GM12878 (cell line): ENCODE measurements around the gene NOTCH4. TPM values are rescaled to one million over a fixed set of nuclear protein-coding genes. Genes with fewer than 3 reads are reported as not detected.

ENCODE experiments used
- BMI1 ChIP-seq: fragments of 450-650 bp; IDR thresholded peaks from 2 replicates; pipeline ENCODE4 v1.6.1; 2016; ENCODE audit warnings: mild to moderate bottlenecking, moderate library complexity, borderline replicate concordance
- BRCA1 ChIP-seq: IDR thresholded peaks from 2 replicates; pipeline ENCODE4 v1.6.1; 2011; ENCODE audit warnings: low read depth, low read length, improper control_type of control experiment
- HCFC1 ChIP-seq: fragments of 150-350 bp; IDR thresholded peaks from 2 replicates; pipeline ENCODE4 v1.6.1; 2014; ENCODE audit warnings: low read length
- IKZF2 ChIP-seq, 2 experiments: fragments of 450-650 bp; IDR thresholded peaks; 2 replicates each; pipeline ENCODE4 v1.6.1; 2017; ENCODE audit warnings: mild to moderate bottlenecking in 2 of 2, moderate library complexity in 2 of 2
- IRF4 ChIP-seq: IDR thresholded peaks from 2 replicates; pipeline ENCODE4 v1.6.1; 2011; ENCODE audit warnings: low read depth, low read length
- MEF2B ChIP-seq: fragments of 450-650 bp; IDR thresholded peaks from 2 replicates; pipeline ENCODE4 v1.6.1; 2018; ENCODE audit warnings: mild to moderate bottlenecking, moderate library complexity; ENCODE audit not compliant: partially characterized antibody, poor library complexity, severe bottlenecking
- MTA2 ChIP-seq: fragments of 450-650 bp; IDR thresholded peaks from 2 replicates; pipeline ENCODE4 v1.6.1; 2016; ENCODE audit warnings: low read depth, mild to moderate bottlenecking, moderate library complexity
- POLR2A ChIP-seq: IDR thresholded peaks from 2 replicates; pipeline ENCODE4 v1.6.1; 2011; ENCODE audit warnings: low read depth, mild to moderate bottlenecking, low read length
- POLR2AphosphoS2 ChIP-seq: IDR thresholded peaks from 2 replicates; pipeline ENCODE4 v1.6.1; 2011; ENCODE audit warnings: low read depth, mild to moderate bottlenecking, low read length, improper control_type of control experiment, moderate library complexity
- POLR2AphosphoS5 ChIP-seq: IDR thresholded peaks from 2 replicates; pipeline ENCODE4 v1.6.1; 2011; ENCODE audit warnings: mild to moderate bottlenecking, low read length, inconsistent platforms
- POU2F2 ChIP-seq: IDR thresholded peaks from 3 replicates; pipeline ENCODE4 v1.6.1; 2011; ENCODE audit warnings: low read depth, mild to moderate bottlenecking, low read length, borderline replicate concordance
- RFX5 ChIP-seq: IDR thresholded peaks from 2 replicates; pipeline ENCODE4 v1.6.1; 2011; ENCODE audit warnings: low read depth, low read length, improper control_type of control experiment
- SIN3A ChIP-seq: IDR thresholded peaks from 2 replicates; pipeline ENCODE4 v1.6.1; 2012; ENCODE audit warnings: low read depth, low read length, improper control_type of control experiment
- SMAD1 ChIP-seq: fragments of 450-650 bp; IDR thresholded peaks from 2 replicates; pipeline ENCODE4 v1.6.1; 2018; ENCODE audit warnings: mild to moderate bottlenecking, low read depth; ENCODE audit not compliant: partially characterized antibody
- STAT3 ChIP-seq: IDR thresholded peaks from 2 replicates; pipeline ENCODE4 v1.6.1; 2011; ENCODE audit warnings: low read depth, low read length, improper control_type of control experiment
- SUPT20H ChIP-seq: IDR thresholded peaks from 2 replicates; pipeline ENCODE4 v1.6.1; 2011; ENCODE audit warnings: low read depth, mild to moderate bottlenecking, low read length, moderate library complexity, borderline replicate concordance; ENCODE audit not compliant: control insufficient read depth
- TARDBP ChIP-seq: IDR thresholded peaks from 2 replicates; pipeline ENCODE4 v1.6.1; 2016; ENCODE audit warnings: borderline replicate concordance
- TCF3 ChIP-seq: IDR thresholded peaks from 2 replicates; pipeline ENCODE4 v1.6.1; 2012; ENCODE audit warnings: low read depth, mild to moderate bottlenecking, low read length, borderline replicate concordance; ENCODE audit not compliant: insufficient read depth
- TCF7 ChIP-seq: IDR thresholded peaks from 2 replicates; pipeline ENCODE4 v1.6.1; 2014; ENCODE audit warnings: antibody characterized with exemption, borderline replicate concordance
- WRNIP1 ChIP-seq: IDR thresholded peaks from 2 replicates; pipeline ENCODE4 v1.6.1; 2011; ENCODE audit warnings: low read depth, low read length, improper control_type of control experiment, borderline replicate concordance
- YY1 ChIP-seq: IDR thresholded peaks from 2 replicates; pipeline ENCODE4 v1.6.1; 2011; ENCODE audit warnings: low read depth, mild to moderate bottlenecking, low read length
- ZNF274 ChIP-seq: IDR thresholded peaks from one replicate; pipeline ENCODE4 v1.8.0; 2011; ENCODE audit not compliant: insufficient read length, insufficient read depth
- polyA plus RNA-seq, 11 experiments: library from polyadenylated mRNA; depleted of rRNA in 4 of 11; unstranded in 6 of 11; stranded (reverse) in 5 of 11; fragments of >200 nt; fragmentation: Nextera tagmentation in 4 of 11; fragmentation: Illumina TruSeq in 1 of 11; extraction: Ambion mirVana in 4 of 11; extraction: Trizol in 1 of 11; gene quantifications; 1 replicate in 1 of 11; 2 replicates in 10 of 11; pipeline versions ENCODE4 v1.2.1 to v1.2.3, GENCODE V29; 2011 to 2016; ENCODE audit warnings: inconsistent platforms in 2 of 11, missing spikeins in 2 of 11, low read depth in 1 of 11
- total RNA-seq, 4 experiments: library from RNA; depleted of rRNA in 3 of 4; stranded (reverse); fragments of >200 nt in 3 of 4; fragmentation: Illumina TruSeq in 1 of 4; extraction: Trizol in 1 of 4; gene quantifications; 2 replicates each; pipeline versions ENCODE4 v1.2.1 to v1.2.3, GENCODE V29; 2013 to 2021
- TF ChIP-seq, protein P1 (sequence below): fragments of 150-350 bp; IDR thresholded peaks from 2 replicates; pipeline ENCODE4 v1.6.1; 2016; ENCODE audit warnings: low read depth, low read length
- TF ChIP-seq, protein P2 (sequence below): fragments of 450-650 bp; IDR thresholded peaks from 2 replicates; pipeline ENCODE4 v1.6.1; 2017; ENCODE audit warnings: mild to moderate bottlenecking, moderate library complexity

Gene NOTCH4
- total and polyA plus RNA-seq, 10 of the 15 experiments (the other 5 are each of a cell fraction or from before 2014, with no cell fraction given): 0.66 to 3.3 (median 1.4) TPM

GRCh38 chr6:32177788-32178546, 45.9 kb downstream of the NOTCH4 start, which contains the start of gene RNF5 (continued):
- TF ChIP-seq STAT3: no peak
- TF ChIP-seq ZNF274: no peak
- peak; percentile 38 for TF ChIP-seq MEF2B
- TF ChIP-seq HCFC1: peak; percentile 6; the same call in 1 of the 2 replicates
- no peak for TF ChIP-seq WRNIP1
- no peak for TF ChIP-seq SUPT20H
- TF ChIP-seq IKZF2 (IDR thresholded peaks at IDR 0.05): no peak
- TF ChIP-seq, protein P1, sequence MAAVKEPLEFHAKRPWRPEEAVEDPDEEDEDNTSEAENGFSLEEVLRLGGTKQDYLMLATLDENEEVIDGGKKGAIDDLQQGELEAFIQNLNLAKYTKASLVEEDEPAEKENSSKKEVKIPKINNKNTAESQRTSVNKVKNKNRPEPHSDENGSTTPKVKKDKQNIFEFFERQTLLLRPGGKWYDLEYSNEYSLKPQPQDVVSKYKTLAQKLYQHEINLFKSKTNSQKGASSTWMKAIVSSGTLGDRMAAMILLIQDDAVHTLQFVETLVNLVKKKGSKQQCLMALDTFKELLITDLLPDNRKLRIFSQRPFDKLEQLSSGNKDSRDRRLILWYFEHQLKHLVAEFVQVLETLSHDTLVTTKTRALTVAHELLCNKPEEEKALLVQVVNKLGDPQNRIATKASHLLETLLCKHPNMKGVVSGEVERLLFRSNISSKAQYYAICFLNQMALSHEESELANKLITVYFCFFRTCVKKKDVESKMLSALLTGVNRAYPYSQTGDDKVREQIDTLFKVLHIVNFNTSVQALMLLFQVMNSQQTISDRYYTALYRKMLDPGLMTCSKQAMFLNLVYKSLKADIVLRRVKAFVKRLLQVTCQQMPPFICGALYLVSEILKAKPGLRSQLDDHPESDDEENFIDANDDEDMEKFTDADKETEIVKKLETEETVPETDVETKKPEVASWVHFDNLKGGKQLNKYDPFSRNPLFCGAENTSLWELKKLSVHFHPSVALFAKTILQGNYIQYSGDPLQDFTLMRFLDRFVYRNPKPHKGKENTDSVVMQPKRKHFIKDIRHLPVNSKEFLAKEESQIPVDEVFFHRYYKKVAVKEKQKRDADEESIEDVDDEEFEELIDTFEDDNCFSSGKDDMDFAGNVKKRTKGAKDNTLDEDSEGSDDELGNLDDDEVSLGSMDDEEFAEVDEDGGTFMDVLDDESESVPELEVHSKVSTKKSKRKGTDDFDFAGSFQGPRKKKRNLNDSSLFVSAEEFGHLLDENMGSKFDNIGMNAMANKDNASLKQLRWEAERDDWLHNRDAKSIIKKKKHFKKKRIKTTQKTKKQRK: peak; percentile 98
- TF ChIP-seq MTA2: no peak
- TF ChIP-seq BMI1: peak; percentile 98
- TF ChIP-seq TCF7: peak; percentile 68; the same call in 1 of the 2 replicates
- TF ChIP-seq RFX5: peak; percentile 67
- TF ChIP-seq IRF4: no peak
- TF ChIP-seq SIN3A: peak; percentile 79; the same call in 1 of the 2 replicates
- TF ChIP-seq, protein P2, sequence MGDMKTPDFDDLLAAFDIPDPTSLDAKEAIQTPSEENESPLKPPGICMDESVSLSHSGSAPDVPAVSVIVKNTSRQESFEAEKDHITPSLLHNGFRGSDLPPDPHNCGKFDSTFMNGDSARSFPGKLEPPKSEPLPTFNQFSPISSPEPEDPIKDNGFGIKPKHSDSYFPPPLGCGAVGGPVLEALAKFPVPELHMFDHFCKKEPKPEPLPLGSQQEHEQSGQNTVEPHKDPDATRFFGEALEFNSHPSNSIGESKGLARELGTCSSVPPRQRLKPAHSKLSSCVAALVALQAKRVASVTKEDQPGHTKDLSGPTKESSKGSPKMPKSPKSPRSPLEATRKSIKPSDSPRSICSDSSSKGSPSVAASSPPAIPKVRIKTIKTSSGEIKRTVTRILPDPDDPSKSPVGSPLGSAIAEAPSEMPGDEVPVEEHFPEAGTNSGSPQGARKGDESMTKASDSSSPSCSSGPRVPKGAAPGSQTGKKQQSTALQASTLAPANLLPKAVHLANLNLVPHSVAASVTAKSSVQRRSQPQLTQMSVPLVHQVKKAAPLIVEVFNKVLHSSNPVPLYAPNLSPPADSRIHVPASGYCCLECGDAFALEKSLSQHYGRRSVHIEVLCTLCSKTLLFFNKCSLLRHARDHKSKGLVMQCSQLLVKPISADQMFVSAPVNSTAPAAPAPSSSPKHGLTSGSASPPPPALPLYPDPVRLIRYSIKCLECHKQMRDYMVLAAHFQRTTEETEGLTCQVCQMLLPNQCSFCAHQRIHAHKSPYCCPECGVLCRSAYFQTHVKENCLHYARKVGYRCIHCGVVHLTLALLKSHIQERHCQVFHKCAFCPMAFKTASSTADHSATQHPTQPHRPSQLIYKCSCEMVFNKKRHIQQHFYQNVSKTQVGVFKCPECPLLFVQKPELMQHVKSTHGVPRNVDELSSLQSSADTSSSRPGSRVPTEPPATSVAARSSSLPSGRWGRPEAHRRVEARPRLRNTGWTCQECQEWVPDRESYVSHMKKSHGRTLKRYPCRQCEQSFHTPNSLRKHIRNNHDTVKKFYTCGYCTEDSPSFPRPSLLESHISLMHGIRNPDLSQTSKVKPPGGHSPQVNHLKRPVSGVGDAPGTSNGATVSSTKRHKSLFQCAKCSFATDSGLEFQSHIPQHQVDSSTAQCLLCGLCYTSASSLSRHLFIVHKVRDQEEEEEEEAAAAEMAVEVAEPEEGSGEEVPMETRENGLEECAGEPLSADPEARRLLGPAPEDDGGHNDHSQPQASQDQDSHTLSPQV: no peak
- peak; percentile 3; the same call in 1 of the 3 replicates for TF ChIP-seq POU2F2
- peak; percentile 61; the same call in 1 of the 2 replicates for TF ChIP-seq YY1
- TF ChIP-seq TARDBP: no peak
- no peak for TF ChIP-seq SMAD1
- no peak; the same call in none of the 2 replicates for TF ChIP-seq POLR2A
- no peak for TF ChIP-seq POLR2AphosphoS5
- no peak for TF ChIP-seq BRCA1
- TF ChIP-seq TCF3: no peak
- no peak for TF ChIP-seq POLR2AphosphoS2
